HFF-Myc (cell line): ENCODE measurements around the gene SERHL2.
"Not testable (repeated sequence)": the region's sequence is repeated elsewhere in the genome, so short reads cannot be mapped to it uniquely, and the experiment has no call there.

Source experiments
- DNase-seq: peaks from one replicate; pipeline ENCODE4 v3.0.0-alpha.2; 2011; ENCODE audit warnings: low read depth; ENCODE audit errors: extremely low read depth
- H3K4me3 ChIP-seq: replicated peaks from 2 replicates; pipeline ENCODE4 v1.5.1; 2011; ENCODE audit warnings: low read depth, mild to moderate bottlenecking, control low read depth, low read length
- TF ChIP-seq, protein P1 (sequence below): IDR thresholded peaks from 2 replicates; pipeline ENCODE4 v1.5.1; 2012; ENCODE audit warnings: mild to moderate bottlenecking, low read depth, low read length, control low read depth; ENCODE audit errors: missing control alignments

Gene SERHL2

DNA sequence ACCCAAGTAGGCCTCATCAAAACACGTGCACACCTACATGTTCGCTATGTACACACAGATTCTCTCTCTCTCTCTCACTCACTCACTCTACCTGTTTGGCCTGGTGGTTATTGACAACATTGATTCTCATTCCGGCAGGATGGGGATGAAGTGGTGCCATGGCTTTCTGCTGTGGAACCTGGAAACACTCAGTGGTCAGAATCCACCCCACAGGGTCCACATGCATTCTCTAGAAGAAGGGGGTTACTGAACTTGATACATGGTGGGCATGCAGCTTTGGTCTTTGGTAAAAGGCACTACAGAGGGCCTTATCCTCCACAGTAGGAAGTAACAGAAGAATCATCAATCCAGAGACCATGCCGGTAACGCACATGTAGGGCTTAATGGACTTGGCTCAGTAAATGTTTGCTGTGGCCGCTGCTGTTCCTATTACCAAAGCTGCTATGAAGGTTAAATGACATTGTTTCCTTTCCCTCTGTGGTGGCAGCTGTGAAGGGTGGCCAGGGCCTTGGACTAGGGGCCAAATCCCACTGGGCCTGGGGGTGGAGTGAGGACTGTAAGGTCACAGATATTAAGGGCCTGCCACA is 48.2 kb downstream of the SERHL2 start:
- DNase-seq, result no peak
- no peak overlapping the region for H3K4me3 ChIP-seq
- TF ChIP-seq, protein P1, sequence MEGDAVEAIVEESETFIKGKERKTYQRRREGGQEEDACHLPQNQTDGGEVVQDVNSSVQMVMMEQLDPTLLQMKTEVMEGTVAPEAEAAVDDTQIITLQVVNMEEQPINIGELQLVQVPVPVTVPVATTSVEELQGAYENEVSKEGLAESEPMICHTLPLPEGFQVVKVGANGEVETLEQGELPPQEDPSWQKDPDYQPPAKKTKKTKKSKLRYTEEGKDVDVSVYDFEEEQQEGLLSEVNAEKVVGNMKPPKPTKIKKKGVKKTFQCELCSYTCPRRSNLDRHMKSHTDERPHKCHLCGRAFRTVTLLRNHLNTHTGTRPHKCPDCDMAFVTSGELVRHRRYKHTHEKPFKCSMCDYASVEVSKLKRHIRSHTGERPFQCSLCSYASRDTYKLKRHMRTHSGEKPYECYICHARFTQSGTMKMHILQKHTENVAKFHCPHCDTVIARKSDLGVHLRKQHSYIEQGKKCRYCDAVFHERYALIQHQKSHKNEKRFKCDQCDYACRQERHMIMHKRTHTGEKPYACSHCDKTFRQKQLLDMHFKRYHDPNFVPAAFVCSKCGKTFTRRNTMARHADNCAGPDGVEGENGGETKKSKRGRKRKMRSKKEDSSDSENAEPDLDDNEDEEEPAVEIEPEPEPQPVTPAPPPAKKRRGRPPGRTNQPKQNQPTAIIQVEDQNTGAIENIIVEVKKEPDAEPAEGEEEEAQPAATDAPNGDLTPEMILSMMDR, result no peak

GRCh38 chr22:42602470-42602869 is 48.7 kb downstream of the SERHL2 start:
- H3K4me3 ChIP-seq, result no peak overlapping the region
- no peak for DNase-seq
- TF ChIP-seq, protein P1, result no peak

GRCh38 chr22:42603427-42603826 is 49.7 kb downstream of the SERHL2 start:
- TF ChIP-seq, protein P1, result no peak
- H3K4me3 ChIP-seq, result no peak overlapping the region
- DNase-seq, result no peak

- TF ChIP-seq, protein P1, result no peak
- no peak overlapping the region for H3K4me3 ChIP-seq
- DNase-seq, result no peak
Measured at GRCh38 chr22:42604403-42604802, 50.6 kb downstream of the SERHL2 start.

- H3K4me3 ChIP-seq, DNase-seq: not testable (repeated sequence)
Measured at GRCh38 chr22:42607641-42608040, 53.9 kb downstream of the SERHL2 start.

DNA sequence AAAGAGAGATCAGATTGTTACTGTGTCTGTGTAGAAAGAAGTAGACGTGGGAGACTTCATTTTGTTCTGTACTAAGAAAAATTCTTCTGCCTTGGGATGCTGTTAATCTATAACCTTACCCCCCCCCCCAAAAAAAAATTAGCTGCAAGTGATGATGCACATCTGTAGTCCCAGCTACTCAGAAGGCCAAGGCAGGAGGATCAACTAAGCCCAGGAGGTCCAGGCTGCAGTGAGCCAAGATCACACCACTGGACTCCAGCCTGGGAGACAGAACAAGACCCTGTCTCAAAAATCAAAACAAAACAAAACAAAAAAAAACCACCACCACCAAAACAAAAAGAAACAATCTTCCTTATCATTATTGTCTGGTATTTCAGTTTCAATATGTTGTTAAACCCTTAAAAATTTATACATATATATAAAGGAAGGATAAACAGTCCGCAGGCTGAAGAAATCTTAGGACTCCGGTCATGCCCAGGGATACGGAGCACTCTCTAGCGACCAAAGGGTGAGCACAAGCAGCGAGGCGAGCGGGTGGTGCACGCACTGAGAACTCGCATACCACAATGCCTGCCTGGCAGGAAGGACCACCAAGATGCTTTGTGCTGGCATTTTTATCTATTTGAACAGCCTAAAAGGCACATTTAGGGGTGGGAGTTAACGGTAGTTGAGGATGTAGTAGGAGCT is 54.5 kb downstream of the SERHL2 start:
- no peak for DNase-seq
- TF ChIP-seq, protein P1, result no peak
- no peak overlapping the region for H3K4me3 ChIP-seq

GRCh38 chr22:42608823-42609361 is 55.1 kb downstream of the SERHL2 start:
- no peak for DNase-seq
- H3K4me3 ChIP-seq, result no peak overlapping the region
- TF ChIP-seq, protein P1, result no peak
